Keratinocyte (primary cell): ENCODE results near the gene WAC. TPM values are rescaled to one million over a fixed set of nuclear protein-coding genes. Genes with fewer than 3 reads are reported as not detected.
A peak's percentile ranks its signal among the peaks of the same experiment; 100 is the strongest.

Experiments
- DNase-seq: peaks from one replicate; pipeline ENCODE4 v3.0.0-alpha.2; 2011; ENCODE audit warnings: low read depth, missing footprints, low spot score
- FAIRE-seq: peaks from 2 replicates; lab custom pipeline; 2011; peaks lifted over from hg19 to GRCh38; lab: Jason Lieb, UNC
- H2AFZ ChIP-seq: 2 replicates; pipeline ENCODE4 v1.6.0; 2012; ENCODE audit warnings: low read length, control low read depth, inconsistent platforms; ENCODE audit not compliant: control insufficient read depth
- H3K27ac ChIP-seq: 2 replicates; pipeline ENCODE4 v1.5.1; 2011; ENCODE audit warnings: low read length; ENCODE audit not compliant: control insufficient read depth, insufficient read depth
- H3K27me3 ChIP-seq: 3 replicates; pipeline ENCODE4 v1.6.0; 2011; ENCODE audit warnings: low read length; ENCODE audit not compliant: control insufficient read depth, insufficient read depth; ENCODE audit errors: extremely low read depth
- H3K36me3 ChIP-seq, 2 experiments: 2 replicates in 1 of 2; 3 replicates in 1 of 2; pipeline ENCODE4 v1.5.1; 2011; ENCODE audit warnings: low read length in 2 of 2, mild to moderate bottlenecking in 1 of 2; ENCODE audit not compliant: control insufficient read depth in 2 of 2, insufficient read depth in 2 of 2; ENCODE audit errors: extremely low read depth in 1 of 2
- H3K4me1 ChIP-seq: 3 replicates; pipeline ENCODE4 v1.5.1; 2011; ENCODE audit warnings: low read length; ENCODE audit not compliant: control insufficient read depth, insufficient read depth; ENCODE audit errors: extremely low read depth
- H3K4me2 ChIP-seq: 3 replicates; pipeline ENCODE4 v1.6.0; 2011; ENCODE audit warnings: low read depth, low read length; ENCODE audit not compliant: control insufficient read depth, insufficient read depth; ENCODE audit errors: extremely low read depth
- H3K4me3 ChIP-seq, 3 experiments: fragments of 200-600 bp in 1 of 3; sonication (generic) in 1 of 3; 2 replicates in 2 of 3; 3 replicates in 1 of 3; pipeline ENCODE4 v1.5.1; 2011 to 2016; ENCODE audit warnings: low read length in 3 of 3, mild to moderate bottlenecking in 3 of 3, control low read depth in 2 of 3, inconsistent platforms in 1 of 3, low read depth in 1 of 3, mixed read lengths in 1 of 3, mixed run types in 1 of 3, moderate library complexity in 1 of 3; ENCODE audit not compliant: control insufficient read depth in 2 of 3, insufficient read depth in 2 of 3; ENCODE audit errors: extremely low read depth in 1 of 3
- H3K79me2 ChIP-seq: 2 replicates; pipeline ENCODE4 v1.6.0; 2012; ENCODE audit warnings: low read length; ENCODE audit not compliant: control insufficient read depth, insufficient read depth
- H3K9ac ChIP-seq: 3 replicates; pipeline ENCODE4 v1.6.0; 2011; ENCODE audit warnings: low read length; ENCODE audit not compliant: control insufficient read depth, insufficient read depth; ENCODE audit errors: extremely low read depth
- H3K9me1 ChIP-seq: 3 replicates; pipeline ENCODE4 v1.6.0; 2011; ENCODE audit warnings: low read length; ENCODE audit not compliant: control insufficient read depth, insufficient read depth; ENCODE audit errors: extremely low read depth
- H3K9me3 ChIP-seq: 2 replicates; pipeline ENCODE4 v1.5.1; 2012; ENCODE audit warnings: low read depth, low read length; ENCODE audit not compliant: control insufficient read depth
- H4K20me1 ChIP-seq: 3 replicates; pipeline ENCODE4 v1.6.0; 2011; ENCODE audit warnings: low read length; ENCODE audit not compliant: control insufficient read depth, insufficient read depth; ENCODE audit errors: extremely low read depth
- CTCF ChIP-seq, 3 experiments: IDR thresholded peaks in 1 of 3; conservative IDR thresholded peaks in 1 of 3; optimal IDR thresholded peaks in 1 of 3; 2 replicates in 2 of 3; 3 replicates in 1 of 3; pipeline versions ENCODE3 to v1.5.1; 2011; ENCODE audit warnings: low read length in 3 of 3, mild to moderate bottlenecking in 3 of 3, moderate library complexity in 2 of 3, control low read depth in 1 of 3, inconsistent platforms in 1 of 3; ENCODE audit not compliant: insufficient read depth in 2 of 3; ENCODE audit errors: extremely low read depth in 1 of 3
- EZH2 ChIP-seq: IDR thresholded peaks from one replicate; pipeline ENCODE4 v1.6.1; 2012; ENCODE audit warnings: inconsistent platforms, mild to moderate bottlenecking, low read length, moderate library complexity
- dilution Hi-C: fragments of 300-500 bp; cut with MboI; formaldehyde crosslinking; loops from one replicate; pipeline ENCODE4 v1.7.0; 2020; ENCODE audit warnings: low sequenced_read_pairs; ENCODE audit not compliant: extremely low pct_ligation_motif_present
- polyA plus RNA-seq, 5 experiments: library from polyadenylated mRNA; depleted of rRNA in 3 of 5; stranded (reverse) in 3 of 5; stranded (forward) in 1 of 5; unstranded in 1 of 5; fragments of >200 nt; gene quantifications; 1 replicate in 1 of 5; 2 replicates in 3 of 5; 3 replicates in 1 of 5; pipeline versions ENCODE4 v1.2.1 to v1.2.3, GENCODE V29; 2011 to 2012; ENCODE audit warnings: missing spikeins in 2 of 5, low read depth in 1 of 5, low replicate concordance in 1 of 5

The WAC gene
- polyA plus RNA-seq, 1 donor (not counting 4 experiments of a cell fraction or from before 2014, with no cell fraction given): 80.8 TPM

- no peaks in the 10 kb centered on the region for H3K9me3 ChIP-seq
- no peak overlapping the region for H3K4me3 ChIP-seq
- H3K9me1 ChIP-seq: no peaks in the 10 kb centered on the region
- dilution Hi-C loops: no loop called here
- no peaks in the 10 kb centered on the region for H3K36me3 ChIP-seq
- H3K27me3 ChIP-seq: no peaks in the 10 kb centered on the region
- no peaks in the 10 kb centered on the region for H4K20me1 ChIP-seq
- no peak overlapping the region for H3K9ac ChIP-seq
- FAIRE-seq (peak; percentile 26), DNase-seq (peak; percentile 41)
- H2AFZ ChIP-seq: no peak overlapping the region
- H3K4me1 ChIP-seq: peaks cover 6% of the 10 kb centered on the region
- H3K79me2 ChIP-seq: no peaks in the 10 kb centered on the region
- TF ChIP-seq CTCF (optimal IDR thresholded peaks at IDR 0.05 in 1 of 3, IDR thresholded peaks at IDR 0.05 in 1 of 3, conservative IDR thresholded peaks at IDR 0.05 in 1 of 3; ENCODE audit: extremely low read depth in 1 of 3, insufficient read depth in 2 of 3, low read length in 3 of 3): peak; percentile 90 to 91 (median 91)
- no peak for TF ChIP-seq EZH2
- peak overlapping the region; percentile 20 for H3K4me2 ChIP-seq
- no peak overlapping the region for H3K27ac ChIP-seq
Measured at GRCh38 chr10:28628184-28628893, 95.4 kb downstream of the WAC start.

GRCh38 chr10:28631896-28632583 lies 99.1 kb downstream of the WAC start:
- no peak overlapping the region for H3K27ac ChIP-seq
- DNase-seq (no peak), FAIRE-seq (no peak)
- dilution Hi-C loops: no loop called here
- H3K4me1 ChIP-seq: peaks cover 6% of the 10 kb centered on the region
- no peaks in the 10 kb centered on the region for H4K20me1 ChIP-seq
- H3K27me3 ChIP-seq: no peaks in the 10 kb centered on the region
- no peak overlapping the region for H3K4me2 ChIP-seq
- no peaks in the 10 kb centered on the region for H3K9me1 ChIP-seq
- H2AFZ ChIP-seq: no peak overlapping the region
- TF ChIP-seq EZH2 (no peak), CTCF (optimal IDR thresholded peaks at IDR 0.05 in 1 of 3, IDR thresholded peaks at IDR 0.05 in 1 of 3, conservative IDR thresholded peaks at IDR 0.05 in 1 of 3; ENCODE audit: extremely low read depth in 1 of 3, insufficient read depth in 2 of 3, low read length in 3 of 3) (no peak)
- H3K79me2 ChIP-seq: no peaks in the 10 kb centered on the region
- H3K36me3 ChIP-seq: no peaks in the 10 kb centered on the region
- H3K4me3 ChIP-seq: no peak overlapping the region
- no peaks in the 10 kb centered on the region for H3K9me3 ChIP-seq
- H3K9ac ChIP-seq: no peak overlapping the region
